Measurements from ENCODE around the gene ADI1. TPM values are rescaled to one million over a fixed set of nuclear protein-coding genes. Genes with fewer than 3 reads are reported as not detected.

ADI1 gene
- total RNA-seq, 1 donor, result 66.5 TPM

DNA sequence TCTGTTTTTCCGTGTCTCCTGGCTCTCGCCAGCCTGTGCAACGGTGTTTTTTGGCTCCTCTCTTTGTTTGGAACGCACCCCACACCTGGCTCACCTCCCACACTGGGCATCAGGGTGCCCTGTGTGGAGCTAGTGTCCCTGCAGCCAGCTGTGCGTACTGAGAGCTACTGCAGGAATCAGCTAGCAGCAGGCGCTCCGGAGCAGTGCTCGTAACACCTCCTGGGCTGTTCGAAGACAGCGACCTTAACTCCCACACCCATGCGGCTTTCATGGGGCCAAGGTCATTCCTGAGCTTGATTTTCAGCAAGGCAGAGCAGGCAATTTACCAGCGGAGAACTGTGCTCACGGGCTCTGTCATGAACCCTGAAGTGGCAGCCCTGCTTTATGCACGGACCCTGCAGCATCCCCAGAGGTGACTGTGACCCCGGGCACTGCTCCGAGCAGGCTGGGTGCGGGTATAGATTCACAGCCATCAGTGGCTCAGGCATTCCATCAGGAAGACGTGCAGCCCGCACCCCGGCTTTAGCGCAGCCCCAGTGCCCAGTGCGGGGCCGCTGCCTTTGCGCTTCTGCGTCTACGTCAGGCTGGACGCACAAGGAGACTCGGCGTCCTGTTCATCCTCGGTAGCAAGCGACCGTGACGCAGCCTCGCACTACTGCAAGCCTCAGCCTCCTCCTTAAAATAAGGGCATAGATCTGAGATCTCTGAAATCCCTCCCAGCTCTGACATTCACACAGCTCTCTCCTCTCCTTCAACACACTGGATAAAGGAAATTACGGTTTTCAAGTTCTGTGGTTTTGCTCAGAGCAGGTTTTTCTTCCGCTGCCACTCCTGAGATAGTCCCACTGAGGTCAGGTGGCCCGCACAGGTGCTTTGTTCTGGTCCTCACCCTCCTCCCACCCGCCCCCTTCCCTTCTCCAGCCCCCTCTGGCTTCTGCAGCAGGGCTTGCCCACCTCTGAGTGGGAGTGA, 58.2 kb downstream of the ADI1 start:
- no peak overlapping the region for H3K4me3 ChIP-seq (ENCODE audit: low read depth, low read length)
- TF ChIP-seq, protein P1, sequence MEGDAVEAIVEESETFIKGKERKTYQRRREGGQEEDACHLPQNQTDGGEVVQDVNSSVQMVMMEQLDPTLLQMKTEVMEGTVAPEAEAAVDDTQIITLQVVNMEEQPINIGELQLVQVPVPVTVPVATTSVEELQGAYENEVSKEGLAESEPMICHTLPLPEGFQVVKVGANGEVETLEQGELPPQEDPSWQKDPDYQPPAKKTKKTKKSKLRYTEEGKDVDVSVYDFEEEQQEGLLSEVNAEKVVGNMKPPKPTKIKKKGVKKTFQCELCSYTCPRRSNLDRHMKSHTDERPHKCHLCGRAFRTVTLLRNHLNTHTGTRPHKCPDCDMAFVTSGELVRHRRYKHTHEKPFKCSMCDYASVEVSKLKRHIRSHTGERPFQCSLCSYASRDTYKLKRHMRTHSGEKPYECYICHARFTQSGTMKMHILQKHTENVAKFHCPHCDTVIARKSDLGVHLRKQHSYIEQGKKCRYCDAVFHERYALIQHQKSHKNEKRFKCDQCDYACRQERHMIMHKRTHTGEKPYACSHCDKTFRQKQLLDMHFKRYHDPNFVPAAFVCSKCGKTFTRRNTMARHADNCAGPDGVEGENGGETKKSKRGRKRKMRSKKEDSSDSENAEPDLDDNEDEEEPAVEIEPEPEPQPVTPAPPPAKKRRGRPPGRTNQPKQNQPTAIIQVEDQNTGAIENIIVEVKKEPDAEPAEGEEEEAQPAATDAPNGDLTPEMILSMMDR (IDR thresholded peaks at IDR 0.05; ENCODE audit: insufficient read depth, low read depth, low read length), result no peak
- no peak for DNase-seq (ENCODE audit: low read depth)

GRCh38 chr2:3460156-3460555, 59.2 kb downstream of the ADI1 start:
- no peak for DNase-seq (ENCODE audit: low read depth)
- H3K4me3 ChIP-seq (ENCODE audit: low read depth, low read length), result no peak overlapping the region
- TF ChIP-seq, protein P1 (IDR thresholded peaks at IDR 0.05; ENCODE audit: insufficient read depth, low read depth, low read length), result no peak

DNA sequence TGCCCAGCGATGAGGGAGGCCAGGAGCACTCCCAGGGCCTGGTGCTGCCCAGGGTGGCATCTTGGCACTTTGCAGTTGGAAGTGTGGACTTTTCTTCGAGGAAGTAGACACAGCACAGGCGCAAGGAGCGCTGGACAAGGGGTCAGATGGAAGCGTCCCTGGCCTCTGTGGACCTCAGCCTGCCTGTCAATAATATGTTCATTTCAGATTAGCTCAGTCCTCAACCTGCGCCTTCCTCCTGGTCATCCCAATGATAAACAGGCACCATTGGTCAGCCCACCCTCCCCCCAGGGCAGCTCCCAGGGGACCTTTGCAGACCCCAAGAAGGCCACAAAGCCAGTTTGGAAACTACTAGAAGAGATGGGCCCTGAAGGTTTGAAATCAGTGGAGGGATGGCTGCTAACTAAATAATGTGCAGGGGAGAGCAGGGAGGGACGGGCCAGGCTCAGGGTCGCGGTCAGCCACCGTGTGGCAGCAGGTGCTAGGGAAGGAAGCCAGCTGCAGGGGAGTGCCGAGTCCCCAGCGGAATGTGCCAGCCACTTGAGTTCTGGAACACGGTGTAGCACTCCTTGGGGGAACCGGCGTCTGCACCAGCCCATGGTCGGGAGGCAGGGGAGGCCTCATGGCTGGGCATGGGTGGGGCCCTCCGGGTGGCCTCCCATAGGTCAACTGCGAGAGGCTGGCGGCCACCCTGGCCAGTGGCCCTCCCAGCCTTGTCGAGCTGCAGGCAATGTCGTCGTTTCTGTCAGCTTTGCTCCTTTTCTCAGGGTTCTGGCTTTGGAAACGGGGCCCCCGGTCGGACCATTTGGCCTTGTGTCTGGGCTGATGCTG, 59.9 kb downstream of the ADI1 start:
- DNase-seq (ENCODE audit: low read depth), result no peak
- TF ChIP-seq, protein P1 (IDR thresholded peaks at IDR 0.05; ENCODE audit: insufficient read depth, low read depth, low read length), result no peak
- H3K4me3 ChIP-seq (ENCODE audit: low read depth, low read length), result no peak overlapping the region

DNA sequence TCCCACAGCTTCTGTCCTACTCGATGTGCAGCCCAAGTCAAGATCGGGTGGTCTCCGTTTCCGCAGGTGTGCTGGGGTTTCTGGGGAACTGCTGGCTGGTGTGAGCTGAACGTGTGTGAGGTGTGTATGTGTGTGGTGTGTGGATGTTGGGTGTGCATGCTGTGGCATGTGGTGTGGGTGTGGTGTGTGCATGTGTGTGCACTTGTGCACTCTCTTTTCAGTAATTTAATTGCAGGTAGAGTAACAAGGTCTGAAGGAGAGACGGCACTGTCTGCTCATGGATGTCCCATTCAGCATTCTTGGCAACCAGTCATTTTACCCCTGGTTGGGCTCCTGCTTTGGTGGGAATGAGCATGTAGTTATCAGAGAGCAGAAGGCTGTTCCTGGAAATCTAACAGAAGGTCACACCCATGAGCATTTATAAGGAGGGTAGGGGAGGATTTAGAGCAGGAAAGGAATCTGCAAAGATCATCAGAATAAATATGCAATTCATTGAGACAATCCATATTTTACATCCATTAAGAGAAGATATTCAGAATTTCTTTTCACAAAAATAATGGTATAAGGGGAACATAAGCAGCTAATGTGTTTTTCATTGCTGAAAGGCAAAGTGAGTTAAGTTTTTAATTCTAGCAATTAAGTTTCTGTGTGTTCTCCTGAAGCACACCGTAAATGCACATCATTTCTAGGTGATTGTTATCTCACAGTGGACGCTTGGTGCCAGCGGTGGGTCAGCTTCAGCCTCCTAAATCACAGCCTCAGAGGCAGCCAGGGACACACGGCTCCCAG, 60.7 kb downstream of the ADI1 start:
- H3K4me3 ChIP-seq (ENCODE audit: low read depth, low read length), result no peak overlapping the region
- TF ChIP-seq, protein P1 (IDR thresholded peaks at IDR 0.05; ENCODE audit: insufficient read depth, low read depth, low read length), result no peak
- no peak for DNase-seq (ENCODE audit: low read depth)

GRCh38 chr2:3457524-3458395, 61.6 kb downstream of the ADI1 start:
- TF ChIP-seq, protein P1 (IDR thresholded peaks at IDR 0.05; ENCODE audit: insufficient read depth, low read depth, low read length), result no peak
- H3K4me3 ChIP-seq (ENCODE audit: low read depth, low read length), result no peak overlapping the region
- no peak for DNase-seq (ENCODE audit: low read depth)

All from fibroblast of villous mesenchyme (primary cell).